Central memory CD4-positive, alpha-beta T cell (primary cell): ENCODE results near the gene KCNK3.
"Not testable (repeated sequence)": the region's sequence is repeated elsewhere in the genome, so short reads cannot be mapped to it uniquely, and the experiment has no call there.

Experiments
- DNase-seq: peaks from one replicate; pipeline ENCODE4 v3.0.0; 2022
- total RNA-seq, 3 experiments: gene quantifications; one replicate each; lab custom pipeline; 2026; lab: John Stamatoyannopoulos, UW

KCNK3 gene
- total RNA-seq = 0 reads per million in 3 experiments

GRCh38 chr2:26692279-26692896, at the start of gene KCNK3:
Gene KCNK3 (plus strand): TSS chr2:26692722. CDS start chr2:26692876, 154 bp downstream.
- DNase-seq = peak; percentile 12

GRCh38 chr2:26644188-26644835, 48.2 kb upstream of the KCNK3 start:
- no peak for DNase-seq

- DNase-seq = no peak
These were observed 46.8 kb upstream of the KCNK3 start for GRCh38 chr2:26645762-26646161.

GRCh38 chr2:26646986-26647672, 45.4 kb upstream of the KCNK3 start:
- no peak for DNase-seq

- DNase-seq = no peak
These were observed 44.5 kb upstream of the KCNK3 start for GRCh38 chr2:26647981-26648380.

GRCh38 chr2:26648516-26648915, 44.0 kb upstream of the KCNK3 start:
- no peak for DNase-seq

GRCh38 chr2:26649322-26649721, 43.2 kb upstream of the KCNK3 start:
- no peak for DNase-seq

- DNase-seq = no peak
These were observed 42.4 kb upstream of the KCNK3 start for GRCh38 chr2:26649992-26650712.

GRCh38 chr2:26650713-26651469, 41.6 kb upstream of the KCNK3 start:
- no peak for DNase-seq

GRCh38 chr2:26651470-26651771, 41.1 kb upstream of the KCNK3 start:
- DNase-seq = no peak

GRCh38 chr2:26651799-26652198, 40.7 kb upstream of the KCNK3 start:
- DNase-seq = no peak

- no peak for DNase-seq
These were observed 40.0 kb upstream of the KCNK3 start for GRCh38 chr2:26652361-26653041.

GRCh38 chr2:26653207-26654060, 39.1 kb upstream of the KCNK3 start:
- no peak for DNase-seq

- DNase-seq = no peak
These were observed 38.5 kb upstream of the KCNK3 start for GRCh38 chr2:26654061-26654340.

GRCh38 chr2:26655120-26655519, 37.4 kb upstream of the KCNK3 start:
- not testable (repeated sequence) for DNase-seq

GRCh38 chr2:26655611-26656195, 36.8 kb upstream of the KCNK3 start:
- no peak for DNase-seq

- DNase-seq = no peak
These were observed 35.3 kb upstream of the KCNK3 start for GRCh38 chr2:26657265-26657664.

GRCh38 chr2:26658691-26659346, 33.7 kb upstream of the KCNK3 start:
- DNase-seq = no peak

- no peak for DNase-seq
These were observed 32.1 kb upstream of the KCNK3 start for GRCh38 chr2:26660363-26660962.

- not testable (repeated sequence) for DNase-seq
These were observed 27.2 kb upstream of the KCNK3 start for GRCh38 chr2:26665296-26665695.
